ENCODE data around the gene TP53BP1. TPM values are rescaled to one million over a fixed set of nuclear protein-coding genes. Genes with fewer than 3 reads are reported as not detected.
"Not testable (repeated sequence)": the region's sequence is repeated elsewhere in the genome, so short reads cannot be mapped to it uniquely, and the experiment has no call there.

TP53BP1 gene, protein sequence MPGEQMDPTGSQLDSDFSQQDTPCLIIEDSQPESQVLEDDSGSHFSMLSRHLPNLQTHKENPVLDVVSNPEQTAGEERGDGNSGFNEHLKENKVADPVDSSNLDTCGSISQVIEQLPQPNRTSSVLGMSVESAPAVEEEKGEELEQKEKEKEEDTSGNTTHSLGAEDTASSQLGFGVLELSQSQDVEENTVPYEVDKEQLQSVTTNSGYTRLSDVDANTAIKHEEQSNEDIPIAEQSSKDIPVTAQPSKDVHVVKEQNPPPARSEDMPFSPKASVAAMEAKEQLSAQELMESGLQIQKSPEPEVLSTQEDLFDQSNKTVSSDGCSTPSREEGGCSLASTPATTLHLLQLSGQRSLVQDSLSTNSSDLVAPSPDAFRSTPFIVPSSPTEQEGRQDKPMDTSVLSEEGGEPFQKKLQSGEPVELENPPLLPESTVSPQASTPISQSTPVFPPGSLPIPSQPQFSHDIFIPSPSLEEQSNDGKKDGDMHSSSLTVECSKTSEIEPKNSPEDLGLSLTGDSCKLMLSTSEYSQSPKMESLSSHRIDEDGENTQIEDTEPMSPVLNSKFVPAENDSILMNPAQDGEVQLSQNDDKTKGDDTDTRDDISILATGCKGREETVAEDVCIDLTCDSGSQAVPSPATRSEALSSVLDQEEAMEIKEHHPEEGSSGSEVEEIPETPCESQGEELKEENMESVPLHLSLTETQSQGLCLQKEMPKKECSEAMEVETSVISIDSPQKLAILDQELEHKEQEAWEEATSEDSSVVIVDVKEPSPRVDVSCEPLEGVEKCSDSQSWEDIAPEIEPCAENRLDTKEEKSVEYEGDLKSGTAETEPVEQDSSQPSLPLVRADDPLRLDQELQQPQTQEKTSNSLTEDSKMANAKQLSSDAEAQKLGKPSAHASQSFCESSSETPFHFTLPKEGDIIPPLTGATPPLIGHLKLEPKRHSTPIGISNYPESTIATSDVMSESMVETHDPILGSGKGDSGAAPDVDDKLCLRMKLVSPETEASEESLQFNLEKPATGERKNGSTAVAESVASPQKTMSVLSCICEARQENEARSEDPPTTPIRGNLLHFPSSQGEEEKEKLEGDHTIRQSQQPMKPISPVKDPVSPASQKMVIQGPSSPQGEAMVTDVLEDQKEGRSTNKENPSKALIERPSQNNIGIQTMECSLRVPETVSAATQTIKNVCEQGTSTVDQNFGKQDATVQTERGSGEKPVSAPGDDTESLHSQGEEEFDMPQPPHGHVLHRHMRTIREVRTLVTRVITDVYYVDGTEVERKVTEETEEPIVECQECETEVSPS (N-terminal part only)
- 83.4 and 94.1 TPM in 2 replicates for total RNA-seq

- DNase-seq (ENCODE audit: low read depth): peak; percentile 96
- TF ChIP-seq, protein P1, sequence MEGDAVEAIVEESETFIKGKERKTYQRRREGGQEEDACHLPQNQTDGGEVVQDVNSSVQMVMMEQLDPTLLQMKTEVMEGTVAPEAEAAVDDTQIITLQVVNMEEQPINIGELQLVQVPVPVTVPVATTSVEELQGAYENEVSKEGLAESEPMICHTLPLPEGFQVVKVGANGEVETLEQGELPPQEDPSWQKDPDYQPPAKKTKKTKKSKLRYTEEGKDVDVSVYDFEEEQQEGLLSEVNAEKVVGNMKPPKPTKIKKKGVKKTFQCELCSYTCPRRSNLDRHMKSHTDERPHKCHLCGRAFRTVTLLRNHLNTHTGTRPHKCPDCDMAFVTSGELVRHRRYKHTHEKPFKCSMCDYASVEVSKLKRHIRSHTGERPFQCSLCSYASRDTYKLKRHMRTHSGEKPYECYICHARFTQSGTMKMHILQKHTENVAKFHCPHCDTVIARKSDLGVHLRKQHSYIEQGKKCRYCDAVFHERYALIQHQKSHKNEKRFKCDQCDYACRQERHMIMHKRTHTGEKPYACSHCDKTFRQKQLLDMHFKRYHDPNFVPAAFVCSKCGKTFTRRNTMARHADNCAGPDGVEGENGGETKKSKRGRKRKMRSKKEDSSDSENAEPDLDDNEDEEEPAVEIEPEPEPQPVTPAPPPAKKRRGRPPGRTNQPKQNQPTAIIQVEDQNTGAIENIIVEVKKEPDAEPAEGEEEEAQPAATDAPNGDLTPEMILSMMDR (IDR thresholded peaks at IDR 0.05; ENCODE audit: insufficient read depth, low read depth, low read length): no peak
These were observed at the start of gene TP53BP1 for GRCh38 chr15:43492673-43493601. Gene TP53BP1, minus strand, starts transcription at chr15:43493156. Its CDS starts 113 bp downstream, at chr15:43493043.

DNA sequence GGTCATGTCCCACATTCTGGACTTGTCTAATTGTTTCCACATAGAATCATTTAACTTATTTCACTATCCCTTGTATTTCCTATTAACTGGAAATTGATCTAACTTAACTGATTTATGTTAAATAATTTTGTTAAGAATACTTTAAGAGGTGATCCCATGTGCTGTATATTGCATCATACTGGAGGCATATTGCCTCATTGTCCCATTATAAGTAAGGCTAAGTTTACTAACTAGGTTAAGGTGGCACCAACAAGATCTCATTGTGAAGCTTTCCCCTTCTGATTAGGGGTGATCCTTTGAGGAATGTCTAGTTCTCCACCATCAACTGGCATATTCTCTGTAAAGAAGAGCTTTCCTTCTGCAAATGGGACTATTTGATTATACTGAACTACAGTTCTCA is 48.8 kb upstream of the TP53BP1 start:
- no peak overlapping the region for H3K4me3 ChIP-seq (ENCODE audit: low read depth, low read length)
- peak; percentile 56 for DNase-seq (ENCODE audit: low read depth)
- TF ChIP-seq, protein P1 (IDR thresholded peaks at IDR 0.05; ENCODE audit: insufficient read depth, low read depth, low read length): no peak

More at GRCh38 chr15:43492673-43493601, at the start of gene TP53BP1:
- H3K4me3 ChIP-seq (ENCODE audit: low read depth, low read length): peak within 1 kb of the TSS; percentile 97

DNA sequence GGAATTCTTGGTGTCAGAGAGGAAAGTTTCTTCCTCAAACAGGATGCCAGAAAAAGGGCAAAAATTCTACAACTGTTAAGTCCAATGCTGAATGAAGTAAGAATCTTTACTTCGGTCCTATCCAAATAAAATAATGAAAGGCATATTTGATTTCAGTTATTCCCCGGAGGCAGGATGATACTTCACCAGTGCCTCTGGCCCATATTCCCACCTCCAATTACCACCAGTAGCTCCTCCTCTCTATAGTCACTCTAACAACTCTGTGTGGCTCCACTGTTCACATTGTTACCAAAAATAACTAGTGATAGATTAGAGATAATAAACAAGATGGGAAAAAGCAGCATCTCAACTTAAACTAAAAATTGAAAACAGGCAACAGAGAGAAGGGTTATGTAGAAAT is 45.1 kb upstream of the TP53BP1 start:
- no peak overlapping the region for H3K4me3 ChIP-seq (ENCODE audit: low read depth, low read length)
- TF ChIP-seq, protein P1 (IDR thresholded peaks at IDR 0.05; ENCODE audit: insufficient read depth, low read depth, low read length): no peak
- DNase-seq (ENCODE audit: low read depth): no peak

- DNase-seq (ENCODE audit: low read depth): no peak
- no peak overlapping the region for H3K4me3 ChIP-seq (ENCODE audit: low read depth, low read length)
- TF ChIP-seq, protein P1 (IDR thresholded peaks at IDR 0.05; ENCODE audit: insufficient read depth, low read depth, low read length): no peak
These were observed 41.9 kb upstream of the TP53BP1 start for GRCh38 chr15:43534897-43535296.

DNA sequence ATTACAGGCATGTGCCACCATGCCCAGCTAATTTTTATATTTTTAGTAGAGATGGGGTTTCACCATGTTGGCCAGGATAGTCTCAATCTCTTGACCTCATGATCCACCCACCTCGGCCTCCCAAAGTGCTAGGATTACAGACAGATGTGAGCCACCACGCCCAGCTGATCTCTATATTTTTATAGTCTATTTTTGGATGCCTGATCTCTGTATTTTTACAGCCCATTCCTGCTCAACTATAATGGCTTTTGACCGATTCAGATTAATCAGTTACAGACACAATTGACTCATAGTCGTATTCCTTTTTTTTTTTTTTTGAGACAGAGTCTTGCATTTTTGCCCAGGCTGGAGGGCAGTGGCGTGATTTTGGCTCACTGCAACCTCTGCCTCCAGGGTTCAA is 39.9 kb upstream of the TP53BP1 start:
- not testable (repeated sequence) for H3K4me3 ChIP-seq (ENCODE audit: low read depth, low read length); DNase-seq (ENCODE audit: low read depth)

- H3K4me3 ChIP-seq (ENCODE audit: low read depth, low read length): no peak overlapping the region
- TF ChIP-seq, protein P1 (IDR thresholded peaks at IDR 0.05; ENCODE audit: insufficient read depth, low read depth, low read length): no peak
- no peak for DNase-seq (ENCODE audit: low read depth)
These were observed 38.2 kb upstream of the TP53BP1 start for GRCh38 chr15:43531018-43531670.

All from fibroblast of villous mesenchyme (primary cell).